HG03280 (cell line): ENCODE results near the gene MAST4.

Source experiments
- ATAC-seq: cut with Tn5 transposase; IDR thresholded peaks from one replicate; pipeline ENCODE4 v1.9.1; 2021; ENCODE audit warnings: mild to moderate bottlenecking, moderate library complexity; ENCODE audit not compliant: unreplicated experiment

Gene MAST4

DNA sequence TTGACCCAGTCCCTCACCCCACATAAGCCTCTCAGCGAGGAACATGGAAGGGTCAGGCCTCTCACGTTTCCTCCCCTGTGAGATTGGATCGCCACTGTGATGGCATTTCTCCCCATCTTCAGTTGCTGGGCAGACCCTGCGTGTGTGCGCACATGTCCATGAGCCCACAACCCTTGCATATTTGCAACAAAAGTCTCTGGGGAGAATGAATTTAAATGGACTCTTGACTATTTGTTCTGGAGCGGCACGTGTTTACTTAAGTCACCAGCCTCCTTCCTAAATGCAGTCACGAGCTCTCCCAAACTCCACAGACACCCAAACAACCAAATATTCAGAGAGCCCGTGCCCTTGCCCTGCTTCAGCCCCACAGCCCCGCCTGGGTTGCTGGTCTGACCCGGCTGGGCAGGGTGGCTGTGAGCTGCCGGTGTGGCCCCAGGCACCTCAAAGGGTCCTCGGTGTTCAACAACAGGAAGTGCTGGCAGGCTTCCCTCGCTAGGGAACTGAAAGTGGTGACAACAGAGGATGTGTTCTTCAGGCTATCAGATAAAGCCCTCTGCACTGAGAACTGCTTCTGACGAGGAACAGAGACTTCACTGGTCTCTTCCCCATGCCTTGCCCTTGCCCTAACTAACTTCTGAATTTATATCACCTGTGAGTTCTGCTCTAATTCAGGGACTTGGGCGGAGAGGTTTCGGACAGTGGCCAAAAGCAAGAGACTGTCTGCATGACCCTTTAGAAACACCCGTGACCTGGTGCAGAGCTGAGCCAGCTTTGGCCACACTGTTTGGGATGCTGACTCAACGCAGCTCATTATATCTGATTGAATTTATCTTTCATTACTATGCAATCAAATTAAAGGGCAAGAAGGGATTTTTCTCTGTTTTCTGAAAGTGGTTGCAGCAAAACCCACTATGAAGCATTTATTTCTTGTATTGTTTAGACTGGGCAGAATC lies 619.6 kb downstream of the MAST4 start:
- ATAC-seq: peak; percentile 100

- no peak for ATAC-seq
Measured at GRCh38 chr5:67216564-67216963, 620.4 kb downstream of the MAST4 start.
